ENCODE data around the gene AKAP13.
"Not testable (repeated sequence)": the region's sequence is repeated elsewhere in the genome, so short reads cannot be mapped to it uniquely, and the experiment has no call there.

Gene AKAP13

DNA sequence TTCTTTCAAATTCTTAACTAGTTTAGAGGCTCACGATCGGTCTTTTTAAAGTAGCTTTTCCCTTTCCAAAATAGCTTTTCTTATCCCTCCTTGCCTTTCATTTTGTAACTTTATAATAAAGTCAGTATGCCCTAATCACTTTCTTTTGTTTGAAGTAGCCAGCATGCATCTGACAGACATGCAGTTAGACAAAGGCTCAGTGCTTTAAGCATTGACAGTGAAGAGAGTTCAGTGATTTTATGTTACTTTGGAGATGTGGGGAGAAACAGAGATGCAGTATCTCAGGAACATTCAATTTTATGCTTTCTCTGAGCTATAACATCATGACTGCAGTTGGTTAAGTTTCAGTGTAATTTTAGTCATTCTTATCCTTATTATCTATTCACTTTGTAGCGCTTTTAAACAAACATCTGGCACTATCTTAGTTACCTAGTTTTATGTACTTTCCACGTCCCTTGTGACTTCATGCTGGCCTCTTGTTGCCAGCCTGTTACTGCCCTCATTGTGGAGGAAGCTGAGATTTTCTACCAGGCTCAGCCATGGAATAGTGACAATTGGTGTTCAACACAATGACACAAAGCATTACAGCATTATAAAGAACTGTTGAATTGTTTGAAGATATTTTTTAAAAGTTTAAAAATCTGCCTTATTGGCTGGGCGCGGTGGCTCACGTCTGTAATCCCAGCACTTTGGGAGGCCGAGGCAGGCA, 90.3 kb downstream of the AKAP13 start:
- intact Hi-C loops (cut with DNase I), result no loop called here
- DNase-seq, result no peak

DNA sequence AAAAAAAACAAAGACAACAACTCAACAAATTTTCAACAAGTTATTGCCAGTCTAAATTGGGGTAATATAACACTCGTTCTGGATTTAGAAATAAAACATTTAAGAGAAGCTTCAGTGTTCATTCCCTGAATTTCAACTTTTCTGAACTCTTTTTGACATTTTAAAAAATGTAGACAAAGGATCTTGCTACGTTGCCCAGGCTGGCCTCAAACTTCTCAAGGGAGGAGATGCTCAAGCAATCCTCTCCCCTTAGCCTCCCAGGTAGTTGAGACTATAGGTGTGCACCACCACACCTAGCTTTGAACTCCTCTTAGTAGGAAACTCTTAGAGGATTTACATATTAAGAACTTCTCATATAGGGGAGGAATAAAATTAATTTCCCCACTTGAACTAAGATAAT, 91.9 kb downstream of the AKAP13 start:
- intact Hi-C loops (cut with DNase I), result no loop called here
- DNase-seq, result no peak

- intact Hi-C loops (cut with DNase I), result no loop called here
Observed at GRCh38 chr15:85473455-85473854, 93.1 kb downstream of the AKAP13 start.

DNA sequence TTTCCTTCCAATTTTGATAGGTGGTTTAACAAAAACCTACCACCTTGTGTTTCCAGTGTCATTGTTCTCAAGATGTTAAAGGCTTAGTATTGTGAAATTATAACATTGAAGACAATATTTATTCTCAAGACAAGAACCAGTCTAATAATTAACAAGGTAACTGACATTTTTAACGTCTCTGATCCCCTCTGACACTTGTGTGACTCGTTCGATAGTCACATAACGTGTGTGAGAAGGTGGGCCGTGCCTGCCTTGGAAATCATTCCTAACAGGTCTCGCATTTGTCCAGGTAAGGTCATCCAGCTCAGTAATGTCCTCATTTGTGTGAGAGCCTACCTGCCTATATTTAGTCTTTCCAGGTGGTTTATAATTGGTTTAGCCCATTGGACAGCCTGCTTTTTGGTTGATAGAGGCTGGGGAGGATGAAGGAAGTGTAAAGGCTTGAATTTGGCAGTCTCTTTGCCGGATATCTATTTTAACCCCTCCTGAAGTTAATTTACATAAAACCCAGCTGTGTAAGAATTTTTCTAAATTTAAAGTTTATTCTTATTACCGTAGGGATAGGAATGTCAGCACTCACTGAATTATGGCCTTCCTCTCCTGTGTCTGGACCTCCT, 94.4 kb downstream of the AKAP13 start:
- intact Hi-C loops (cut with DNase I), result no loop called here
- no peak for DNase-seq

More at GRCh38 chr15:85473455-85473854, 93.1 kb downstream of the AKAP13 start:
- DNase-seq, result no peak

GRCh38 chr15:85475317-85475701, 94.9 kb downstream of the AKAP13 start:
- no peak for DNase-seq
- intact Hi-C loops (cut with DNase I), result no loop called here

GRCh38 chr15:85475711-85476110, 95.3 kb downstream of the AKAP13 start:
- DNase-seq, result no peak
- intact Hi-C loops (cut with DNase I), result no loop called here

DNA sequence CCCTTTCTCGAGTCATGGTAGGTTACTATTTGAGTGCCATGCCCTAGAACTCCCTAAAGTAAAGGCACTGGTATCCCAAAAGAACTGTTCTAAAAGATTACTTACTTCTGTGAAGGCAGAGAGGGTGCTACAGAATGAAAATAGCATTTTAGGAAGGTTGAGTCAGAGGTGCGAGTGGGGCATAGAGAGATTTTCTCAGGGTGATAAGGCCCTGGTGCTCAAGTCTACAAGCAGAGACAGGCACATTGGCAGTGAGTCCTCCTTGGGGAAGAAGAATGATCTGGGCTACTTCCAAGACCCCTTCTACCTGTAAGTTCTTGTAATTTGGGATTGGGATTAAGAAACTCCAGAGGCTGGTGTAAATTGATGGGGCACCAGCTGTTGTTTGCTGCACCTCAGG, 96.7 kb downstream of the AKAP13 start:
- no peak for DNase-seq
- intact Hi-C loops (cut with DNase I), result no loop called here

GRCh38 chr15:85477730-85478129, 97.3 kb downstream of the AKAP13 start:
- intact Hi-C loops (cut with DNase I), result no loop called here
- DNase-seq, result no peak

DNA sequence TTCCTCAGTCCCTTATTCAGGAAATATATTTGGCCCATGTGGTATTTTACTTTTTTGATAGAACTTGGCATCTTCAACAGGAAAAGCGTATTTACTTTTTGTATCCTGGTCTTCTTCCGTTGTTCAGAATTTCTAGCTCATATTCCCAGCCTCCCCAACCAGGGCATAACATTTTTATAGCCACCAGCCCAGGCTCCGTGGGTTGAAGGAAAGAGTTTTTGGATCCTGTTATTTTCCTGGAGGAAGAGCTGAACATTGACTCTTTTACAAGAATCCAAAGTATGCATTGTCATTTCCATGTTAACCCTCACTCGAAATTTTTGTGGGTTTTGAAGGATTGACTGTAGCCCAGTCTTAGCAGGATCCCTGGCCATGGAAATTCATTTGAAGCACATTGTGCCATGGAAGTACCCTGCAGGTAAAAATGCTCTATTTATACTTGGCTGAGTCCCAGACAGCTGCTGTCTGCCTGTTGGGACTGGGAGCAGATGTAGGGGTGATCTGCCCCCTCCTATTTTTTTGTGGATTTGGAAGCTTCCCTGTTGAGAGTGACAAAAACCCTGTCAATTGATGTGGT, 98.8 kb downstream of the AKAP13 start:
- DNase-seq, result no peak
- intact Hi-C loops (cut with DNase I), result no loop called here

DNA sequence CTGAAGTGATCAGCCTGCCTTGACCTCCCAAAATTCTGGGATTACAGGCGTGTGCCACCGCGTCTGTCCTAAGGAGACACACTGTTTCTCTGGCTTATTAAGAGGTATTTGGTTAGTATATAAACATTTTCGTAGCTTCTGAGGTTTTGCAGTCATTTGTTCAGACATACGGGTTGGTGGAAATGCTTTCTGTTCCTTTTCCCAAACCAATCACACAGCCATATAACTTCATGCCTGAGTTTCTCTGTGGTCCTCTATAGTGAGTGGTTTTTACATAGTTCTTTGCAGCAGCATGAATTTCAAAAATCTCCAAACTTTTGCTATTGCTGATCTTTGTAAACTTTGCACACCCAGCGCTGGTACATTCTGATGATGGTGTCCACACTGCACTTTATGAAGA, 100.5 kb downstream of the AKAP13 start:
- intact Hi-C loops (cut with DNase I), result no loop called here
- DNase-seq, result no peak

GRCh38 chr15:85481543-85481942, 101.1 kb downstream of the AKAP13 start:
- intact Hi-C loops (cut with DNase I); DNase-seq: not testable (repeated sequence)

DNA sequence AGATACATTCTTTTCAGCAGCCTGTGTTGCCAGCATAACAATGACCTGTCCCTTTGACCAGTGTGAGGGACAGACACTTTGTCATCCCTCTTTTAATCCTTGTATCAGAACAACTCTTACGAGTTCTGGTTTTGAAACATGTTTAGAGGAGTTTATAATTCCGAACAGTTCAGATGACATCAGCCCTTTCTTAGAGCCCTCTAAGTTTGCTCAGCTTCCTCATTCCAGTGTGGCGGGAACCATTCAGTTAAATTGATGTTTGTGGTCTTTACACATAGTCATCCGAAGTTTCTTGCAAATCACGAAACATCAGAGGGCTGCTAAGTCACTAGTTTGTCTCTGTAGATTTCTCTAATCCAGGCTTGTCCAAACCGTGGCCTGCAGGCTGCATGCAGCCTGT, 102.5 kb downstream of the AKAP13 start:
- intact Hi-C loops (cut with DNase I), result no loop called here

DNA sequence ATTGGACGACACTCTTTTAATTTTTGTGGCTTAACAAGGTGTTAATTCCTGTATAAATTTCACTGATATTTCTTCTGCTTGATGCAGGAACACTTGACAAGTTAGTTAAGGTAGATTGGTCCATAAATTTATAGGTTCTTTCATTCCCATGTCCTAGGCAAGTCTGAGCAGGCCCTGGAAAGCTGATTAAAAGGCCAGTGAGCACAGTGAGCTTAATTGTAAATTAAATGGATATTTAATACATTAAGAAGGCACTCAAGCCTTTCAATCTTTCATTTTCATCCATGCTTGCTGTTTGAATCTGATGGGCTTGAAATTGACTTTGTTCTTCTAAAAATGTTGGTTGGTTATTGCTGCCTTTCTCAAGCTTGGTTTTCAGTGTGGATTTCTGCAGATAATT, 103.6 kb downstream of the AKAP13 start:
- intact Hi-C loops (cut with DNase I); DNase-seq: not testable (repeated sequence)

More for the DNA sequence above, 102.5 kb downstream of the AKAP13 start:
- DNase-seq, result no peak

DNA sequence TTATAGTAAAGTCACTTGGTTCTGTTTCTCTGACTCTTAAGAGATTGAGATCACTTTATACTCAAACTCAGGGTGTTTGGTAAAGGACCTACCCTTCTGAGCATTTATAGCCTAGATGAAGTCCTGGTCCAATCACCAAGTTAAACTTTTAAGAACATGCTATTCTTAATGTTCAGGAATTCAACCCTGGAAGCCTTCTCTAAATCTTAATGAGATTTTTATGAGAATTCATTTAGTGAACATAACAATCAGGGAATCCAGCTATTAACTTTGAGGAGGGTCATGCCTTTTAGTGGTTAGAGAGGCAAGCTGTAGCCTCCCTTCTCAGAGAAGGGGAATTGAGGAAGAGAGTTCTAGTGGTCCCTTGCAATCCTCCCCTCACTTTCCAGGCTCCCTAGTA, 104.5 kb downstream of the AKAP13 start:
- intact Hi-C loops (cut with DNase I); DNase-seq: not testable (repeated sequence)

DNA sequence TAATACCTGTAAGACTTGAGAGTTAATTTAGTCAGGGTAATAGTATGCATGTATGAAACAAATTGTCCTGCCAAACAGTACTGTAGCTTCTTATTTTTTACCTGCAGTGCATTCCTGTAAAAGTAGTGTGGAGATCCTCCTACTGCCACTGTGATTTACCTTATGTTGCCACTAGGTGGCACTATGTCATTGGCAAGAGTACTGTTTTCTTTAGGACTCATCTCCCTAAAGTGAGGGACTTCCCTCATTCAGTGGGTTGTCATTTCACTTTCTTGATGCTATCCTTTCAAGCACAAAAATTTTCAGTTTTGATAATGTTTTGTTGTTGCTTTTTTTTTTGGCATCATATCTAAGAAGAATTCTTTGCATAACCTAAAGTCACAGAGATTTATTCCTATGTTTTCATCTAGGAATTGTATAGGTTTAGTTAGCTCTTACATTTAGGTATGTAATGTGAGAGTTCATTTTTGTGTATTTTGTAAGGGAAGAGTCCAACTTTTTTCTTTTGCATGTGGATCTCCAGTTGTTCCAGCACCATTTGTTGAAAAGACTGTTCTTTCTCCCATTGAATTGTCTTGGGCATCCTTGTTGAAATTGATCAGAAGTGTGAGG, 105.7 kb downstream of the AKAP13 start:
- intact Hi-C loops (cut with DNase I), result loop anchor here (2.0 kb wide), 1 partner anchor 19 kb away; no protein-coding TSS in a partner anchor
- DNase-seq, result peak in 3 of 10 donors; percentile 11 to 58 (median 11)

DNA sequence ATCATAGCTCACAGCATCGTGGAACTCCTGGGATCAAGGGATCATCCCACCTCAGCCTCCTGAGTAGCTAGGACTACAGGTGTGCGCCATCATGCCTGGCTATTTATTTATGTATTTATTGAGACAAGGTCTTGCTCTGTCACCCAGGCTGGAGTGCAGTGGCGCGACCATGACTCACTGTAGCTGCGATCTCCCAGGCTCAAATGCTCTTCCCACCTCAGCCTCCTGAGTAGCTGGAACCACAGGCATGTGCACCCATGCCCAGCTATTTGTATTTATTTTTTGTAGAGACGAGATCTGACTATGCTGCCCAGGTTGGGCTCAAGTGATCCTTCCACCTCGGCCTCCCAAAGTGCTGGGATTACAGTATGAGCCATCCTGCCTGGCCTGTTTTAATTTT, 107.4 kb downstream of the AKAP13 start:
- not testable (repeated sequence) for DNase-seq
- intact Hi-C loops (cut with DNase I), result loop anchor here (2.0 kb wide), 1 partner anchor 17 kb away; no protein-coding TSS in a partner anchor

DNA sequence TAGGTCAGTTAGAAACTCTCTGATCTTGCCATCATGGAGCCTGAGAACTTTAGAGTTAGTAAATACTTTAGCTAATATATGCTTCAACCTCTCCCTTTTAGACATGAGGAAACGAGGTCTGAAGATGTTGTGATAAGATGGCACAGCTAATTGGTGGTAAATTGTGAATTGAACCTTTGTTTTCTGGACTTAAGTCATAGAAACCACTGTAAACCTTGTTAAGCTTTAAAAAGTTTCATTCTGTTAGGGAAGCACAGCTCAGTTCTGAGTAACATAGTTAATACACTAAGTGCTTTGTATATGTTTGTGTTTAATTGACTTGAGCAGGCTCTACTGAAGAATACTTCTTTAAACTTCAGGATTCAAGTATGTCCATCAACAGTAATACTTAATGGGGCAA, 108.6 kb downstream of the AKAP13 start:
- intact Hi-C loops (cut with DNase I), result no loop called here
- DNase-seq, result no peak

GRCh38 chr15:85489773-85490493, 109.5 kb downstream of the AKAP13 start:
- no peak for DNase-seq
- intact Hi-C loops (cut with DNase I), result no loop called here

DNA sequence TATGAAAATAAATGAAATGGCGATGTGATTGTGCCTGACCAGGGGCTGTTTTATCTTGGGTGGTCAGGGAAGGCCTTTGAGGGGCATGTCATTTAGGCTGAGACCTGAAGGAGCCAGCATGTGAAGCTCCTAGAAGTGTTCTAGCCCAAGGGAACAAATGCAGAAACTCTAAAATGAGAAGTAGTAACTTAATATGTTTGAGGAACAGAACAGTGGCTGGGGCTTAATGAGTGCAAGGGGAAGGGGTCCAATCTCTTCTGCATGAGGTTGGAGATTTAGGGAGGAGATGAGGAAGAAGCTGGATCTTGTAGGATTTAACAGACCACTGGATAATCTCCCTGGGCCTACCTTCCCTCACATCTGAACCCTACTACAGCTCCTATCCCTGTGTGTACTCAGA, 110.5 kb downstream of the AKAP13 start:
- no peak for DNase-seq
- intact Hi-C loops (cut with DNase I), result no loop called here

- intact Hi-C loops (cut with DNase I), result no loop called here
Observed at GRCh38 chr15:85491691-85492090, 111.3 kb downstream of the AKAP13 start.

GRCh38 chr15:85492406-85492805, 112.0 kb downstream of the AKAP13 start:
- no peak for DNase-seq
- intact Hi-C loops (cut with DNase I), result no loop called here

More at GRCh38 chr15:85491691-85492090, 111.3 kb downstream of the AKAP13 start:
- DNase-seq, result no peak

All from posterior cingulate gyrus (tissue), 11 donors.